IPS-20b (cell line): Measurements from ENCODE around the gene PSMD14.

Experiments used
- H3K27ac ChIP-seq: one replicate; pipeline ENCODE4 v1.5.1; 2013; ENCODE audit warnings: low read length
- H3K27me3 ChIP-seq: 2 replicates; pipeline ENCODE4 v1.6.1; 2013; ENCODE audit warnings: mild to moderate bottlenecking, low read length, inconsistent platforms; ENCODE audit not compliant: insufficient read depth
- H3K36me3 ChIP-seq: 2 replicates; pipeline ENCODE4 v1.6.1; 2013; ENCODE audit warnings: low read depth, mild to moderate bottlenecking, inconsistent platforms, low read length, moderate library complexity; ENCODE audit not compliant: insufficient read depth
- H3K4me1 ChIP-seq: 2 replicates; pipeline ENCODE4 v1.6.1; 2013; ENCODE audit warnings: mild to moderate bottlenecking, control low read depth, inconsistent platforms, low read length, moderate library complexity; ENCODE audit not compliant: insufficient read depth
- H3K4me3 ChIP-seq: 2 replicates; pipeline ENCODE4 v1.5.1; 2013; ENCODE audit warnings: mild to moderate bottlenecking, low read length, inconsistent platforms
- H3K9ac ChIP-seq: 2 replicates; pipeline ENCODE4 v1.6.1; 2013; ENCODE audit warnings: low read depth, mild to moderate bottlenecking, inconsistent platforms, low read length, moderate library complexity
- H3K9me3 ChIP-seq: 2 replicates; pipeline ENCODE4 v1.6.1; 2013; ENCODE audit warnings: mild to moderate bottlenecking, low read depth, low read length, inconsistent platforms; ENCODE audit not compliant: insufficient read depth

PSMD14 gene

GRCh38 chr2:161434118-161434517 lies 125.9 kb downstream of the PSMD14 start:
- Histone ChIP-seq H3K27me3 (peaks cover 40% of the 10 kb centered on the region), H3K4me3 (no peak overlapping the region), H3K9ac (no peak overlapping the region), H3K9me3 (no peaks in the 10 kb centered on the region), H3K27ac (no peak overlapping the region), H3K36me3 (no peaks in the 10 kb centered on the region), H3K4me1 (no peaks in the 10 kb centered on the region)

GRCh38 chr2:161436411-161436810 lies 128.2 kb downstream of the PSMD14 start:
- Histone ChIP-seq H3K4me3 (no peak overlapping the region), H3K27ac (no peak overlapping the region), H3K4me1 (no peaks in the 10 kb centered on the region), H3K36me3 (no peaks in the 10 kb centered on the region), H3K9me3 (no peaks in the 10 kb centered on the region), H3K9ac (no peak overlapping the region), H3K27me3 (peaks cover 17% of the 10 kb centered on the region)

GRCh38 chr2:161438598-161438997 lies 130.4 kb downstream of the PSMD14 start:
- Histone ChIP-seq H3K27ac (no peak overlapping the region), H3K9ac (no peak overlapping the region), H3K9me3 (no peaks in the 10 kb centered on the region), H3K36me3 (no peaks in the 10 kb centered on the region), H3K4me3 (no peak overlapping the region), H3K27me3 (no peaks in the 10 kb centered on the region), H3K4me1 (no peaks in the 10 kb centered on the region)

GRCh38 chr2:161445097-161445496 lies 136.9 kb downstream of the PSMD14 start:
- no peak overlapping the region for H3K9ac ChIP-seq
- no peaks in the 10 kb centered on the region for H3K27me3 ChIP-seq

GRCh38 chr2:161448431-161448830 lies 140.2 kb downstream of the PSMD14 start:
- H3K9me3 ChIP-seq, result no peaks in the 10 kb centered on the region
- H3K4me1 ChIP-seq, result no peaks in the 10 kb centered on the region

More at GRCh38 chr2:161445097-161445496, 136.9 kb downstream of the PSMD14 start:
- H3K9me3 ChIP-seq, result no peaks in the 10 kb centered on the region
- no peak overlapping the region for H3K4me3 ChIP-seq
- H3K36me3 ChIP-seq, result no peaks in the 10 kb centered on the region
- no peaks in the 10 kb centered on the region for H3K4me1 ChIP-seq
- H3K27ac ChIP-seq, result no peak overlapping the region

More at GRCh38 chr2:161448431-161448830, 140.2 kb downstream of the PSMD14 start:
- Histone ChIP-seq H3K4me3 (no peak overlapping the region), H3K36me3 (no peaks in the 10 kb centered on the region), H3K27ac (no peak overlapping the region), H3K9ac (no peak overlapping the region), H3K27me3 (no peaks in the 10 kb centered on the region)
